DND-41 (cell line): Measurements from ENCODE around the gene METTL24.

ENCODE experiments used
- ATAC-seq: fragments of 200-7000 bp; cut with Tn5 transposase; 3 replicates; pipeline ENCODE4 v1.9.1; 2021; ENCODE audit warnings: low read depth; ENCODE audit not compliant: insufficient read depth
- DNase-seq: peaks from one replicate; pipeline ENCODE4 v3.0.0-alpha.2; 2020
- H2AFZ ChIP-seq: 2 replicates; pipeline ENCODE4 v1.6.0; 2012; ENCODE audit warnings: low read depth, low read length
- H3K27ac ChIP-seq: 2 replicates; pipeline ENCODE4 v1.5.1; 2012; ENCODE audit warnings: low read length, inconsistent platforms
- H3K27me3 ChIP-seq: fragments of 200-600 bp; sonication (generic); 2 replicates; pipeline ENCODE4 v1.6.0; 2012; ENCODE audit warnings: low read length, mild to moderate bottlenecking, inconsistent platforms; ENCODE audit not compliant: insufficient read depth, poor library complexity
- H3K36me3 ChIP-seq: 2 replicates; pipeline ENCODE4 v1.5.1; 2012; ENCODE audit warnings: low read length, inconsistent platforms; ENCODE audit not compliant: insufficient read depth
- H3K4me1 ChIP-seq: 2 replicates; pipeline ENCODE4 v1.5.1; 2012; ENCODE audit warnings: mild to moderate bottlenecking, low read length; ENCODE audit not compliant: insufficient read depth
- H3K4me2 ChIP-seq: 2 replicates; pipeline ENCODE4 v1.6.0; 2012; ENCODE audit warnings: mild to moderate bottlenecking, moderate library complexity, low read length, inconsistent platforms; ENCODE audit not compliant: insufficient read depth
- H3K4me3 ChIP-seq, 2 experiments: fragments of 200-600 bp in 1 of 2; shearing (Covaris generic) in 1 of 2; 2 replicates each; pipeline ENCODE4 v1.5.1; 2012 to 2016; ENCODE audit warnings: inconsistent platforms in 2 of 2, low read length in 2 of 2, mild to moderate bottlenecking in 2 of 2, low read depth in 1 of 2, moderate library complexity in 1 of 2
- H3K79me2 ChIP-seq: 2 replicates; pipeline ENCODE4 v1.6.0; 2012; ENCODE audit warnings: low read length, inconsistent platforms; ENCODE audit not compliant: insufficient read depth
- H3K9ac ChIP-seq: 2 replicates; pipeline ENCODE4 v1.6.0; 2012; ENCODE audit warnings: low read depth, mild to moderate bottlenecking, inconsistent platforms, low read length, moderate library complexity
- H3K9me3 ChIP-seq: 2 replicates; pipeline ENCODE4 v1.5.1; 2012; ENCODE audit warnings: low read length, moderate library complexity, mild to moderate bottlenecking, inconsistent platforms; ENCODE audit not compliant: insufficient read depth, severe bottlenecking
- H4K20me1 ChIP-seq: 2 replicates; pipeline ENCODE4 v1.6.0; 2012; ENCODE audit warnings: low read length; ENCODE audit not compliant: insufficient read depth
- CTCF ChIP-seq: IDR thresholded peaks from 2 replicates; pipeline ENCODE4 v1.5.1; 2012; ENCODE audit warnings: borderline replicate concordance, low read length, moderate library complexity, mild to moderate bottlenecking; ENCODE audit not compliant: poor library complexity, severe bottlenecking; ENCODE audit errors: extremely low read depth
- EZH2 ChIP-seq: IDR thresholded peaks from 3 replicates; pipeline ENCODE4 v1.6.1; 2012; ENCODE audit warnings: borderline replicate concordance, low read depth, mild to moderate bottlenecking, moderate library complexity, low read length, inconsistent platforms; ENCODE audit not compliant: severe bottlenecking

METTL24 gene

DNA sequence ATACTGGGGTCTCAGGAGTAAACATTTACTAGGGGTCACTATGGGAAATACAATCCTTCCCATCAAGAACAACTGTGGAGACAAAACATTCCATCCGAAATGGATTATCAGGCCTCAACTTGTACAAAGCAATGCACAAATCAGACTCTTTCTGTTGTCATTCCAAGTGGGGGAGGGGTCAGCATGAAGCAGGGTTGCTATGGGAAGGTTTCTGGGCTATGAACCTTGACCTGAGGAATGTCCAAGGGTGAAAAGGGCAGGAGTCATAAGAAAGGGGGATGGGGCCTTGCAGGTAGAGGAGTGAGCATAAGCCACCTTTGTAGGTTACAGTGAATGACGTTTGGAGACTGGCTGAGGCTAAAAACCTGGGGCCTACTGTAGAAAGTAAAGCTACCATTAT is 3.1 kb downstream of the METTL24 start:
- no peaks in the 10 kb centered on the region for H3K79me2 ChIP-seq
- H3K36me3 ChIP-seq: no peaks in the 10 kb centered on the region
- TF ChIP-seq CTCF: no peak
- no peak for TF ChIP-seq EZH2
- ATAC-seq: no peak
- H3K4me3 ChIP-seq: no peak overlapping the region
- H3K4me2 ChIP-seq: no peak overlapping the region
- no peaks in the 10 kb centered on the region for H3K9me3 ChIP-seq
- H3K9ac ChIP-seq: no peak overlapping the region
- no peaks in the 10 kb centered on the region for H3K4me1 ChIP-seq
- H4K20me1 ChIP-seq: no peaks in the 10 kb centered on the region
- no peak overlapping the region for H2AFZ ChIP-seq
- H3K27me3 ChIP-seq: no peaks in the 10 kb centered on the region
- H3K27ac ChIP-seq: no peak overlapping the region
- DNase-seq: no peak

DNA sequence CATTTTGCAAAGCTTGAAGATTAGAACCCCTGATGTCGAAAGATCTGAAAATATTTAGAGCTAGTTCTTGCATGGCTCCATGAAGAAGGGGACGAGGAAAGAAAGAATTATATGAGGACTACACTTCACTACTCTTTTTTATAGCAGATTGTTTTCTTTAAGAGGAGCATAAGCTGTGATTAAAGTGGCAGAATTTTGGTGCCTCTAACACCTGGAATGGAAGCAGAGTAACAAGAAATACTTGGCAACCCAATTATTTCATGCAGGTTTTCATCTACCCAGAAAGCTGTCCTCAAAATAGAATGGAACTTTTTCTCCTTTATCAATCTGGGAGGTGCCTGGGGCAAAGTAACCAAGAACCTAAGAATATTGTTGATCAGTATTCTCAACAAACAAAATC is 4.0 kb downstream of the METTL24 start:
- ATAC-seq (no peak), DNase-seq (no peak)
- H3K27ac ChIP-seq: no peak overlapping the region
- H3K4me2 ChIP-seq: no peak overlapping the region
- no peaks in the 10 kb centered on the region for H3K79me2 ChIP-seq
- H3K27me3 ChIP-seq: no peaks in the 10 kb centered on the region
- no peak for TF ChIP-seq CTCF
- TF ChIP-seq EZH2: no peak
- H3K4me1 ChIP-seq: no peaks in the 10 kb centered on the region
- H2AFZ ChIP-seq: no peak overlapping the region
- no peak overlapping the region for H3K9ac ChIP-seq
- no peaks in the 10 kb centered on the region for H4K20me1 ChIP-seq
- no peaks in the 10 kb centered on the region for H3K36me3 ChIP-seq
- no peaks in the 10 kb centered on the region for H3K9me3 ChIP-seq
- no peak overlapping the region for H3K4me3 ChIP-seq

DNA sequence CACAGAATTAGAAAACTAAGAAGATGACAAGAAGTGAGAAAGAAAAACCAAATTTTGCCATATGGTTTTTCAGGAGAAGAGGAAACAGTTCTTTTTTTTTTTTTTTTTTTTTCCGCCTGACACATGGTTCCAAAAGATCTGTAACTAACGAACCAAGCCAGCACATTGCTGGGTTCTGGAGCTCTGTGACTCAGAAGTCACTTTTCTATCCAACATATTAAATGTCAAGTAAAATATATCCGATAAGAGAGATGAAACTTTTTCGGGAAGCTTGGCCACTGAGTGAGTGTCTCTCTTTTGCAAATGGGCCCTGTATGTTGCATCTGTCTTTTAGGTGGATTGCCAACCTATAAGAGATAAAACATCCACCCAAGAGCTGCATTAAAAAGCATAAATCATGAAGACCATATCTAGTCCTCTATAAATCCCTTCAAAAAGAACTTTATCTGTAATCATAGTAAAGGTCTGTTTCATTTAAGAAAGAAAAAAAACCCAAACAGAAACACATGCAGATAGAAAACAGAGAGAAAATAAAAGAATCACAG is 4.6 kb downstream of the METTL24 start:
- H3K4me3 ChIP-seq: no peak overlapping the region
- H2AFZ ChIP-seq: no peak overlapping the region
- ATAC-seq (no peak), DNase-seq (no peak)
- no peaks in the 10 kb centered on the region for H4K20me1 ChIP-seq
- no peaks in the 10 kb centered on the region for H3K9me3 ChIP-seq
- H3K27me3 ChIP-seq: no peaks in the 10 kb centered on the region
- H3K36me3 ChIP-seq: no peaks in the 10 kb centered on the region
- TF ChIP-seq CTCF (no peak), EZH2 (no peak)
- H3K4me2 ChIP-seq: no peak overlapping the region
- no peak overlapping the region for H3K9ac ChIP-seq
- no peaks in the 10 kb centered on the region for H3K79me2 ChIP-seq
- H3K4me1 ChIP-seq: no peaks in the 10 kb centered on the region
- no peak overlapping the region for H3K27ac ChIP-seq
